HG03432 (cell line): ENCODE data around the gene DTD1.

Source experiments
- ATAC-seq: cut with Tn5 transposase; IDR thresholded peaks from one replicate; pipeline ENCODE4 v1.9.1; 2021; ENCODE audit warnings: mild to moderate bottlenecking, moderate library complexity; ENCODE audit not compliant: unreplicated experiment

DTD1 gene

DNA sequence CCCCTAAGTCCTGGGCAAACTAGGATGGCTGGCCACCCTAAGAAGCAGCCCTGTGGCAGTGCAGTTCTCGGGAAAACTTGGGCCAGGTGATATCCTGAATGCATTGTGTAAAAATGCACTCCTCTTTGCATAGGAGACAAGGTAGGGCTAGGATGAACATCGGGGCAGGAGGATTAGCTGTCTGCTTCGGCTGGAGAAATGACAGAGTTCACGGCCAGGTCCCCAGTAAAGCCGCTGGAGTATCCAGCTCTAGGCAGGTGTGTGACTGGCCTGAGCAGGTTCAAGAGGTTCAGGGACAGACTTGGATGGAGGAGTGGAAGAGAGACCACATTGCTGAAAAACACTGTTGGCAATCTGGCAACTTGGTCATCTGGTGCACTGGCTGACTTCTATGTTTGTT lies 26.4 kb downstream of the DTD1 start:
- no peak for ATAC-seq

DNA sequence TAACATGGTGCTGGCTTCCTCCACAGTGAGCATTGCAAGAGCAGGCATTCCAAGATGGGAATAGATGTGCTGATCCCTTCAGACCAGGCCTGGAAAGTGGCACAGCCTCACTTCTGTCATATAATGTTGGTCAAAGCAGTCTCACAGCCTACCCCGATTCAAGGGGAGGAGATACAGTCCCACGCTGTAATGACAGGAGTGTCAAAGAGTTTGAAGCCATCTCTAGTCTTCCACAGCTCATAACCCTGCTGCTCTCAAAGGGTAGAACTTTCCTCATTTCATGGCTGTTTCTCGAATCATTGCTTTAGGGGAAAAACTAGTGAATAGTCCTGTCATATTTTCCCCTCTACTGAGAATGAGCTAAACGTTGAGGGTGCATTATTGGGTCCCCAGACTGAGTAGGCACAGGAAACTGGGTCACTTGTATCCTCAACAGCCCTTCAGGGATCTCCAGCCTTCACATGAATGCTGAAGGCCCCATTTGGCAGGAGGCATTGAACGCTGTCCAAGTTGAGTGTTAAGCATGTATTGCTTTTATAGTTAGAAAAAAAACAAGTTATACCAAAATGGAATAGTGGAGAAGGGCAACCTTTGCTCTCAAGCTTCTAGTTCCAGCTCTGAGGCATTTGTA lies 27.3 kb downstream of the DTD1 start:
- no peak for ATAC-seq

DNA sequence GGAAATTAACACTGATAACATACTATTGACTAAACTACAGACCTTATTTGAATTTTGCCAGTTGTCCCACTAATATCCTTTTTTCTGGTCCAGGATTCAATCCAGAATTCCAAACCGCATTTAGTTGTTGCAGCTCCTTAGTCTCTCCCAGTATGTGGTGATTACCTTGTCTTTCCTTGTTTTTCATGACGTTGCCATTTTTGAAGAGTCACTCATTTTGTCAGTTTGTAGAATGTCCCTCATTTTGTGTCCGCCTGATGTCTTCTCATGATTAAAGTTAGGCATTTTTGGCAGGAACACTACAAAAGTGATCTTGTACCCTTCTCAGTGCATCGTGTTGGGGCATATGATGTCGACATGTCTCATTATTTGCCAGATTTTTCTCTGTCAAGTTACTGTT lies 33.1 kb downstream of the DTD1 start:
- ATAC-seq: no peak

DNA sequence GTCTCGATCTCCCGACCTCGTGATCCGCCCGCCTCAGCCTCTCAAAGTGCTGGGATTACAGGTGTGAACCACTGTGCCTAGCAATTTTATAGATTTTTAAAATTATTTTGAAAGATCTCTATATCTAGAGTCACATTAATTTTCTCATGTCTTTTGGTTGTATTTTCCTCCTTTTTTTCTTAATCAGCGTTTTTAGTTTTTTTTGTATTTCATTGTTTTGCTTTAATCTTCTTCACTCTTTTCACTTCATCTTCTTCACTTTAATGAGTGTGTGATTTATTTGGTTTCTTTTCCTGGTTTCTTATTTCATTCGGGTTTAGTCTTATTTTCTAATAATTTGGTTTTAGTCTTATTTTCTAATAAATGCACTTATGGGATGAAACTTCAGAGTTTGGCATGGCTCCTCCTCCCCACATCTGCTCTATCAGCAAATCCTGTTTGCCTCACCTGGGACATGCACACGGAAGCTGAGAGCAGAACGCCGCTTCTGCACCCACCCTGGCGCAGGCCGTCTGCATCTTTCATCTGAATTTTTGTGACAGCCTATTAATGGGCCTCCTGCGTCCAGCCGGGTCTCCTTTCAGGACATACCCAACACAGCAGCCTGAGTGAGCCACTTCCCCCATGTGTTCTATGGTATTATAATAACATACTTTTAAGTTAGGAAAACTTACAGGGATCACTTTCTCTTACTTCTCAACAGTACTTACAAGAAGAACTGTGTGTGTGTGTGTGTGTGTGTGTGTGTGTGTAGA lies 35.5 kb downstream of the DTD1 start:
- ATAC-seq: no peak

DNA sequence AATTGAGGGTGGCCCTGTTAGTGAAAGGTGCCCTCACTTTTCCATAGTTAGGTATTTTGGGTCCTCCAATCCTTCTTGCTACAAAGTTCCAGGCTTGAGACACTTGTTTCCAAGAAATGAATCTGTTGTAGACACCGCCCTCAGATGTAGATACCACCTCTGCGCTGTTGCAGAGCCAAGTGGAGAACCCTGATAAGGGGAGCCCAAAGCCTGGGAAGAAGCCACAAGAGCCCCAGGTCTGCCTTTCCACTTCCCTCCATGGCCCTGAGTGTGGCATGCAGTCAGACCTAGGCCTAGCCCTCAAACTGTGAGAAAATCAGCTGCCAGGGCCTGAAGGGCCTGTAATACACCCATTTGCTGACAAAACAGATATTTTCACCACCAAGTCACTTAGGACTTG lies 37.1 kb downstream of the DTD1 start:
- no peak for ATAC-seq

DNA sequence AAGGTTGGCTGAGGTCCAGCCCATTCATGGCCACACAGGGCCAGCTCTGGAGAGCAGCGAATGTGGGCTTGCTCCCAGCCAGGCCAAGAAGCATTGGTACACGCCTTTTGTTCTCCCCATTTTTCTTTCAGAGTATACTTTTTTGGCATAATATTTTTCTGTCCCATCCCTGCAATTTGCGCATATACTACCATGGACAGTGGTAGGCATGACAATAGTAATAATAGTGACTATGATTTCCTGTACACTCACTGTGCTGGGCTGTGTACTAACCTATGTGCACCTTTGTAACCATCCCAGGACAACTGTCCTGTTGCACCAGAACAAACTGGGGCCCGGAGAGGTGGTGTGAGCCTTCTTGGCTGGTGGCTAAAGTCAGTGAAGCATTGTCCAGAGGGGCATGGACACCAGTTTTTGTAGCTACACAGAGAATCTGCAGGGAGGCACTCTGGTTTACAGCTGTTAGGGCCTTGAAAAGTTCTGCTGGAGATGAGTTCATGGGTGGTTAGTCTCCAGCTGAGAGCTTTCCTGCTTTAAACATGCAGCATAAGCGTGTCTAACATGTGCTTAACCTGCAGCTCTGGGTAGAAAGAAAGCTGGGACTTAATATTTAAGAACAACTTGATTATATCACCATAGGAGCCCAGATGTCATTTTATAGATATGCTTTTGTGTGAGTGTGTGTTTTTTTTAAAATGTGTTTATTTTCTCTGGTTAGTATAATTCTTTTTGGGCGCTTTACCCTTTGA lies 38.2 kb downstream of the DTD1 start:
- ATAC-seq: no peak

DNA sequence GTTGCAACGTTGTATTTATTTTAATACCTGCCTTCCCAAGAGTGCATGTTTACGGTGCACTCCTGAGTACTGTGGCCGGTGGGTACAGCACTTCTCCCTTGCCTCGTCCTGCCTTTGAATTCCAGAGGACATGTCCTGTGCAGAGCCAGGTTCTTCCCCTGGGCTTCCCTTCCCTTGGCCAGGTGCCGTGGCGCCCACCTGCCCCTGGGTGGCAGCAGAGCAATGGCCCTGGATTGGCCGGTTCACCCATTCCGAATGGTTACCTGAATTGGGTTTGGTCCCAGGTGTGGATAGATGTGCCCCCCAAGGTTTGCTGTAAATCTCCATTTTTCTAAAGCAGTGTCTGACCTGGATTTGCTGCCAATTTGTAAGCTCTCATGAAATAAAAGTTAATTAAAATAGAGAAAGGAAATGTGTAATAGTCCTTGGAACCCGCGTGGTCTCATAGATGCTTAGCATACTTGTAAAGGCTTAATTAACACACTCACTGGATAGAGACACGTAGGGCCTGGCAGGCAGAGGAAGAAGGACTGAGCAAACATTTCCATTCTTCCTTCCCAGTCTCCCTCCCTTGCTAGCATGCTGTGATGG lies 40.6 kb downstream of the DTD1 start:
- ATAC-seq: no peak

DNA sequence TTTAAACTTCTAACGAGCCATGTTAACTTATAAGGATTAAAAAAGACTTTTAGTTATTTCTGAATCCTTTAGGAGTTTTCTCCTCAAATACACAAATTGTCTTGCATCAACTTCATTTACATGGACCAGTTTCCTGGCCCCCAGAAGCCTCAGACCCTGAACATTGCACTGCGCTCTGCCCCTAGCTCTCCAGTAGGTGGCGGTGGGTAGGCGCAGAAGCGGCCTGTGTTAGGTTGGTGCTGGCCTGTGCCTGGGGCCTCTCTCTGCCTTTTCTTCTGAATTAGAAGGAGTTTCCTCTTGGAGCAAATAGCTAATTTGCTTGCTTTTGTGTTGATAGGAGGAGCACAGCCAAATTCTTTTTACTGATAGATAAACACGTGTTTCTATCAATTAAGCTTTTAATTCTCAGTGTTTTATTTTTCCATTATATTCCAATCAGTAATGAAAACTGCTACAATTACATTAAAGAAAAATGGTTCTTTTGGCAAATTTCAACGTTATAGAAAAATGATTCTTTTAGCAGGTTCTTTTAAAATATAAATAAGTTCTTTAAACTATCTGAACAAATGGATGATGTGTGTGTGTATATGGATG lies 44.4 kb downstream of the DTD1 start:
- ATAC-seq: peak; percentile 94

DNA sequence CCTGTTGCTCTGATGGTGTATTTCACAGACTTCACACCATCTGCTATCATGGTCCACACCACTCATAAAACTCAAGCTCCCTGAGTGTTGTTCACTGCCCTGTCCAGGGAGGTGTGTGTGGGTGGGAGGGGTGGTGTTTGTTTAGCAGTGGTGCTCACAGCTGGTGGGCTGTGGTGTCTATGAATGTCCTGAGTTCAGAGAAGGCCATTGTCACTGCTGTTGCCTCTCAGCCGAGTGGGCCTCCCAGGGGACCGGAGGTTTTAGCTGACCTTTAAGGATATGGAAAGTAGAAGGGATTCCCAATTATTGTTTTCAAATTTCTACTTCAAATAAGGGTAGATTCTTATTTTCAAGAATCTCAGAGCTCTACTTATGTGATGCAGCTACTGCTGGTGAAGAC lies 45.6 kb downstream of the DTD1 start:
- ATAC-seq: no peak

DNA sequence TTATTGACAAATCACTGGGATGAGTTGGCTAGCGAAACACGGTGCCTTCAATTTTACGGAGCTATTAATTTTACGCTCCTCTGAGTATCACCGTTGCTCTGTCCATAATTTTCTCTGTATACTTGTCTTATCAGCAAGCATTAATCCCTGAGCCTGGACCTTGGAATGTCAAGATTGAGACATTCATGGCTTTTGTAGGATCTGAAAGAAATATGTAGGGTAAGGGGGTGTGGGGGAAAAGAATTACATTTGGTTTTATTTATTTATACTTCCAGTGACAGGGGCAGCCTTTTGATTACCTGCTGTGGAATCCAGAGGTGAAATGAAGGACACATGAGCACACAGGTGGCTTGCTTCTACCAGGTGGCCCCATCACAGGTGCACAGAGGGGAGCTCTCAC lies 46.6 kb downstream of the DTD1 start:
- ATAC-seq: no peak

DNA sequence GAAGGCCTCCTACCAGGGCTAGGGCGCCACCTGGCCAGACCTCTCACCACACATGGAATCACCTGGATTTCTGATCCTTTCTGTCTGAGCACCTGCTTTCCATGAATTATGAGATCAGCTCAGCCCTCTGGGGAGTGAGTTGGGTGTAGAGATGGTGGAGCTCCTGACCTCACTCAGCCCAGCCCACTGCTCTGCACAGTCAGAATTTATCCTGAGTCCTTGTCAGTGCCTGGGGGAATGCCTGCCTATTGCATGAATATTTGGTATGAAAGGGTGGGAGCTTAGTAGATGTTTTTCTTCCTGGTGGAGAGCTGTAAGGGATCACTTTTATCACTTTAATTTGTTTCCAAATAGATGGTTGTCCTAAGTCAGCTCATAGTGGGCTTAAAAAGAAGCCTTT lies 47.5 kb downstream of the DTD1 start:
- ATAC-seq: no peak

DNA sequence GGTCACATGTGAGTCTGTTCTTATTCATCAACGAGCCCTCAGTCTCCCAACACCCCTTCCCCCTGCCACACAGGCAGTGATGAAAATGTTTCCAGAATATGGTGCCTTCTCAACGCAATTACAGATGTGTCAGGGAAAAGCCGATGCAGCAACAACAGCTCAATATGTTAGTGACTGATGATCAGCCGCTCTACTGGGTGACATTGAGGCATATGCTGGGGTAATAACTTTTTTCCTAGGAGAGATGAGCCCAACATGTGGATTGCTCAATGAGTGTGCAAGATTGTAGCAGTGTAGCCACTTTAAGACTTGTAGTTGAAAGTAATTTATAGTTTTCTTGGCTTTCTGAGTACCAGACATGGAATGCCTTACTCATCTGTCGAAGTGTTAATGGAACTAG lies 49.4 kb downstream of the DTD1 start:
- ATAC-seq: no peak

DNA sequence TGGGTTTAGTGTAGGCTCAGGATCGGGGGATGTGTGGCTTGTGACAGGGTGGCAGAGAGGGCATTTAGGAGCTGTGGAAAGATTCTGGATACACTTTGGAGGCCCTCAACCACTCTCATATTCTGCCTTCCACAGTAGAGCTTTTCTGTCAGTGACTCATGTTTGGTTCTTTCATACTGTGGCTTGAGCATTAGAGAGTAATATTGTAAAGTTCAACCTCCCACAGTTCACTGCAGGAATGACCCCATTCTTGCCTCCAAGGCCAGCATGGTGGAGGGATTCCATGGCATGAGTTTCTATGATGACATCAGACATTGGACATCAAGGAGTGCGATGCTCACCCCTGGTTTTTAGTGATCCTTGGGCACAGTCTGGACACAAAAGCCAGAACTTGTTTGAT lies 50.9 kb downstream of the DTD1 start:
- ATAC-seq: no peak

DNA sequence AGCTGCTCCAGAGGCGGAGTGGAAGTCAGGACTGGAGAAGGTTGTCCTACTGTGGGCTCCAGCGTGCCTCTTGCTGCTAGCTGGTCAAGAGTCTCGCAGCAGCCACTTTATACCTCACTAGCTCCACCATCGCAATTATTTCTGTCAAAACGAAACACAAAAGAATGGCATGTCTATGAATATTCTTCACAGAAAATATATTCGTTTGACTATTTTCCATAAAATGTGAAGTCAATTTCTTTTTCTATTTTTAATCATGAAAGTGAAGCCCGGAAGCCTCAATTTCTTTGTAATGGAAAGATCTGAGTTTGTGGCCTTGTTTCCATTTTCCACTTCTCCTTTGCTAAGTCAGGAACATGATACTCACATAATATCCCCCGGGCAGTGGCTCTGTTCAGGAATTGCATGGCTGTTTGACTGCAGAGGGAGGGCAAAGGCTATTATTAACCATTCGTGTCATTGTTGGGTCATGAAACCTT lies 51.7 kb downstream of the DTD1 start:
- ATAC-seq: no peak

DNA sequence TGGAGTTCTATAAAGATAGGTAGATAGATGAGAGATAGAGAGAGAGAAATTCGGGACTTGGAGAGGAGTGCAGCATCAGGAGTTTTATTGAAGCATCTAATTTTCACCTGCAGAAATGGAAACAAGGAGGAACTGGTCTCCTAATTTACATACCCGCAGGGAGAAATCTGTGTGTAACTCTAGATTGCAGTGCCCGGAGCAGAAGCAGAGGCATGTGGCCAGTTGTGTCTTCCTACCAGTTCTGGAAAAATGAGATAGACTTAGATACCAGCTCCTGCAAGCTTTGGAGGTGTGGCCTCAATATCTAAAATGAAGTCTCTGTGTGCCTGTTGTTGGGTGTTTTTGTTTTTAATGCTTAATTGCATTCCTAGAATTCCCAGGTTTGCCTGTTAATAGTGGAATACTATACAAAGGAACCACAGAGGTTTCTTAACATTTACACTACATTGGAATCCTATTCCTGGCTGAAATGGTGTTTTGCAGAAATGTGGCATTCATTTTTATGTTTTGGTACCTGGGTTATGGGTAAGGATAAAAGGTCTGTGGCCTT lies 57.4 kb downstream of the DTD1 start:
- ATAC-seq: no peak

DNA sequence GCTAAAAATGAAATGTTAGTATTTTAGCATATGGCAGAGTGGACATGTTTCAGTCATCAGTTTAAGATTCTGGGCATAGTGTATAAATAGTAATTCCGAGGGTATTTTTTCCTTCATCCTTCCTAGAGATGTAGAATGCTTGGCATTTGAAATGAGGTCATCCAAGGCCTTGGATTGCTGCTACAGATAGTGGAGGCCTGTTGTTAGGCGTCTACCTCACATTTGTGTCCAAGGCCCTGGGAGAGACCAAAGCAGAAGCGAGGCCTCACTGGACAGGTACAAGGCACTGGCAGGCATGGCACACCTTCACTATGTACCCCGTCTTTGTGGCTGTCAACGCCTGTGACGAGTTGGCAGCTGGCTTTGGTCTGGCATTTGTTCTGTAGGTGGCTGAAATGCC lies 58.0 kb downstream of the DTD1 start:
- no peak for ATAC-seq

DNA sequence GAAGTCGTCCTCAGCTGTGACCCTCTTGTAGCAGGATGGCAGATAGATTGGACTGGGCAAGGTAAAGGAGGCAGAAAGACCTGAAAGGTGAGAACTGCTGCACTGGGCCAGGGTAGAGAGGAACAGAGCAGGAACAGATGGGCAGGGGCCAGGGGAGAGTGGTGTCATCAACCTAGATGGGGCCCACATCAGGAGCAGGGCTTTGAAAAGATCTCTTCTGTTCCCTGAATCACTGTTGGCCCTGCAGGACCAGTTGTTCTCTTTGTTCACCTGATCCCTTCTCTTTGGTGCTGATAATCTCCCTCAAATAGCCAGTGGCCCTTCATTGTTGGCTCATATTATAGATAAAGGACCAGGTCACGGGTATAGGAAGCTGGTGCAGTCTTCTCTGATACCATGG lies 59.9 kb downstream of the DTD1 start:
- no peak for ATAC-seq

DNA sequence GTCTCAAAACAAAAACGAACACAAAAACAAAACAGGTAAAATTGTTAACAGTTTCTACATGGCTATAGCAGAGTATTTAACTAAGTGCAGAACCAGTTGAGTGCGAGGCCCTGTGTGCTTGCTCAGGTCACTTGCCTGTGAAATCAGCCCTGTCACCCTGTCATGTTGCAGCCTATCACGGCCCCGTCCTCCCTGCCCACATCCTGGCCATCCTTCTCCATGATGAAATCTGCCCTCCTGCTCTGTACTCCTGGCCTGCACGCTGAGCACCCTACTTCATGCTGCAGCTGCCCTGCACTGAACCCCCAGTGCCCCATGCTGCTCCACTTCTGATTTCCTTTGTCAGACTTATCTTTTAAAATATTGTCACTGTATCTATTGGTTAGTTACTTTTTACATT lies 62.4 kb downstream of the DTD1 start:
- no peak for ATAC-seq

DNA sequence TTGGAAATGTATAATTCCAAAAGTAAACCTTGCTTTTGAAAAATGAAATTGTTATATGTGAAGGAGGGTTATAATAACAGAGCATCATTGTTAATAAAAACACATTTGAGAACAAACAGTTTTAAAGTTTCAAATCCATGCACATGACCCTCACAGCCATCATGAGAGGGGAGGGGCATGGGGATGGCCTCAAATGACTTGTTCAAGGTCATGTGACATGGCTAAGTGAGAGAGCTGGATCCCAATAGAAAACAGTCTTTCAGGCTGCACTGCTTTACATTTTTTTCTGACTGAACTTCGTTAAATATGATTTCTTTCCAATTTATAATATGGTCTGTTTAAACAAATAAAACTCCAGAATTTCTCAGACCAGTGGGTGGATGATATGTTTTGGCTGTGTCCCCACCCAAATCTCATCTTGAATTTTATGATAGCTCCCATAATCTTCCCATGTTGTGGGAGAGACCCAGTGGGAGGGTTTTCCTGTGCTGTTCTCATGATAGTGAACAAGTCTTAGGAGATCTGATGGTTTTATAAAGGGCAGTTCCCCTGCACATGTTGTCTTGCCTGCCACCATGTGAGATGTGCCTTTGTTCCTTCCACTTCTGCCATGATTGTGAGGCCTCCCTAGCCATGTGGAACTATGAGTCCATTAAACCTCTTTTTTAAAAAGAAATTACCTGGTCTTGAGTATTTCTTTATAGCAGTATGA lies 66.0 kb downstream of the DTD1 start:
- no peak for ATAC-seq

DNA sequence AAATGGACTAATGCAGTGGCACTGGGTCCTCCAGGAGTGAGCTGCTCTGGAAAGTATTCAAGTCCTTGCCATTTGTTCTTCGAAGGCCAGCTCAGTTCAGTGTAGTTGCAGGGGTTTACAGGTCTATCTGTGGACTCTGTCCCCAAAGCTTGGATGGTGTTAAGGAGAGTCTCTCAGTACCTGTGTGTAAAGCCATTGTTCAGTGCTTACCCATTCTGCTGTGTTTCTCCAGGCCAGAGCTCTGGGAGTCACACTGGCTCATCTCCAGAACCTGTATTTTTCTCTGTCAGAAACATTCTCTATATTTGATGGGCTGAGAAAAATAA lies 66.6 kb downstream of the DTD1 start:
- ATAC-seq: no peak

DNA sequence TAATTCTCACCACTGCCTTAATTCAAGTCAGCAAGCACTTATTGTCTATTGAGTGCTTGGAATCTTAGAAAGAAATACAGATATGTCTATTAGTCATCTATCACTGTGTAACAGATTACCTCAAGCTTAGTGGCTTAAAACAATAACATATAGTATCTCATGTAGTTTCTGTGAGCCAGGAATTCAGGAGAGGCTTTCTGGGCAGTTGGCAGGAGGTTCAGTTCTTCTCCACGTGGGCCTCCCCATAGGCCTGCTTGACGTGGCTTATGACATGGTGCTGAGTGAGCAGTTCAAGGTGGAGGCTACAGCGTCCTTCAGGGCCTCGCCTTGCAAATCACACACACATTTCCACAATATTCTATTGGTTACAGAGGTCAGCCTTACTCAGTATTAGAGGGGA lies 69.7 kb downstream of the DTD1 start:
- no peak for ATAC-seq
